Subcutaneous adipose tissue (tissue), 4 donors: ENCODE measurements around the gene DGKE. TPM values are rescaled to one million over a fixed set of nuclear protein-coding genes. Genes with fewer than 3 reads are reported as not detected.

Experiments used
- CTCF ChIP-seq: fragments of 450-650 bp; IDR thresholded peaks from one replicate; pipeline ENCODE4 v1.5.1; 2016; ENCODE audit warnings: low read depth, mild to moderate bottlenecking, control low read depth, antibody characterized with exemption, moderate library complexity
- small RNA-seq: library from RNA; depleted of rRNA; stranded (forward); fragments of <200 nt; gene quantifications from one replicate; pipeline ENCODE3, GENCODE V24; 2016
- total RNA-seq, 4 donors: library from RNA; depleted of rRNA; stranded (reverse); fragments of >200 nt; gene quantifications; one replicate each; pipeline ENCODE4 v1.1.0, GENCODE V29; 2016

DGKE gene
- total RNA-seq, 4 donors from 2014 or later = 5.4 to 18.1 (median 10.5) TPM

DNA sequence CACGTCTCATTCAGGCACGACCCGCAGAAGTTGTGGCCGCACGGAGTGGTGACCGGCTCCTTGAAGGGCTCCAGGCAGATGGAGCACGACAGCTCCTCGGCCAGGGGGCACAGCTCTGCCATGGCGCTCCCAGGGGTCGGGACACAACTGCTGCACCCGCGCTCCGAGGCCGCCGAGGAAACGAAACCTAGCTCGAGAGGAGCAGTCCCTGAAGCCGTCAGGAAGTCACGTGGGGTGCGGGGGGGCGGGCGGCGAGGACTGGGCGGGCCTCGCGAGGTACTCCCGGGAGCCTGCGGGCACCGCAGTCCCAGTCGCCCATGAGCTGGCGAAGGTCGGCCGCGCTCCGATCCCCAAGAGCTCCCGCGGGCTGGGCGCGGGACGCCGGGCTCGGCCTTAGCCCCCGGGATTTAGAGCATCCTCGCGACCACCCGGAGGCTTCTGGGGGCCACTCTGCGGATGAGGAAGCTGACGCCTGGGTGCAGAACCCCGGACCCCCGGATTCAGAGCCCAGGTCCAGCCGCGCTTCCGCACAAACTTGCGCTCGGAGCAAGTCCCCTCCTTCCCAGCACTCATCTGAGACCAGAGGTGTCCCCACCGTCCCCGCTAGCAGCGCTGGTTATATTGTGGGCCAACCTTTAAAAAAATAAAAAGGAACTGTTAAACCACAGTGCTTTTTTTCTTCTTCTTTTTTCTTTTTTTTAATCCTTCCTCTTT is 80.1 kb downstream of the DGKE start, which contains the start of gene TRIM25:
Gene TRIM25, minus strand, starts transcription at position 183 of the 714 bp plus-strand sequence. Its CDS starts 61 bp downstream, at position 122.
- TF ChIP-seq CTCF = no peak

- no peak for TF ChIP-seq CTCF
These were observed 80.8 kb downstream of the DGKE start for GRCh38 chr17:56914581-56915273.

- no peak for TF ChIP-seq CTCF
These were observed 83.8 kb downstream of the DGKE start for GRCh38 chr17:56917559-56918296.

DNA sequence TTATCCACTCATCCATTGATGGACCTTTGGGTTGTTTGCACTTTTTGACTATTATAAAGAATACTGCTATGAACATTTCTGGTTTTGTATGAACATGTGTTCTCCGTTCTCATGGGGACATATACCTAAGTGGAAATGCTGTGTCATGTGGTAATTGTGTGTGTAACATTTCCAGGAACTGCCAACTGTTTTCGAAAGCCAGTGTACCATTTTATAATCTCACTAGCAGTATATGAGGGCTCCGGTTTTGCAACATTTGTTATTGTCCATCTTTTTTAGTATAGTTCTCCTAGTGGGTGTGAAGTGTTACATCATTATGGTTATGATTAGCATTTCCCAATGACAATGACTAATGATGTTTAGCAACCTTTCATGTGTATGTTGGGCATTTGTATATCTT is 85.0 kb downstream of the DGKE start:
- TF ChIP-seq CTCF = no peak

Small RNAs within 50 kb of the gene (small RNA-seq; reads per million reads assigned to genes)
- gene AC015912.2 (not detected), gene RNU6-1158P (not detected)

Other genes with a start within 250 kb of the DGKE start
- gene NOG, start 240.5 kb upstream of the DGKE start, total RNA-seq = under 1 TPM in 2 of 4 donors, not detected in 2; 0.22 to 0.34 TPM
- 1 to 10 TPM in 2 of 4 donors, under 1 TPM in 1, not detected in 1; 0.66 to 1.3 (median 1.2) TPM for gene C17orf67, start 231 bp upstream of the DGKE start, total RNA-seq
- 10 to 100 TPM; 36.2 to 73.6 (median 41.2) TPM for gene TRIM25, start 79.9 kb downstream of the DGKE start, total RNA-seq
- 10 to 100 TPM in 2 of 4 donors, 1 to 10 TPM in 2; 8.2 to 15.2 (median 10.0) TPM for gene COIL, start 126.9 kb downstream of the DGKE start, total RNA-seq
- 100 to 1,000 TPM in 1 of 4 donors, 10 to 100 TPM in 3; 22.2 to 156 (median 59.2) TPM for gene SCPEP1, start 144.0 kb downstream of the DGKE start, total RNA-seq